Measurements from ENCODE around the gene MAPK10. TPM values are rescaled to one million over a fixed set of nuclear protein-coding genes. Genes with fewer than 3 reads are reported as not detected.

The MAPK10 gene
- total and polyA plus RNA-seq, 2 experiments from 2014 or later = 3.6 to 8.1 TPM

- no peak overlapping the region for H3K4me3 Mint-ChIP-seq
- H4K20me1 ChIP-seq (replicated peaks; ENCODE audit: insufficient read depth) = no peaks in the 10 kb centered on the region
- no peak overlapping the region for H3K27ac Mint-ChIP-seq
- no peaks in the 10 kb centered on the region; the same call in 2 of the 3 replicates for H3K9me3 Mint-ChIP-seq
- no peak overlapping the region for H3K4me2 ChIP-seq
- H3K79me2 ChIP-seq (replicated peaks; ENCODE audit: insufficient read depth) = no peaks in the 10 kb centered on the region
- no peaks in the 10 kb centered on the region for H3K36me3 Mint-ChIP-seq (ENCODE audit: low read depth)
- no peaks in the 10 kb centered on the region for H3K27me3 ChIP-seq (ENCODE audit: insufficient read depth)
- DNase-seq (ENCODE audit: low spot score) = no peak
- ATAC-seq = no peak
- no peaks in the 10 kb centered on the region for H3K36me3 ChIP-seq (ENCODE audit: insufficient read depth)
- H3K4me1 ChIP-seq (ENCODE audit: insufficient read depth) = no peaks in the 10 kb centered on the region
- peaks cover 2% of the 10 kb centered on the region; the same call in 1 of the 3 replicates for H3K4me1 Mint-ChIP-seq
- H3F3A ChIP-seq (replicated peaks; ENCODE audit: low read depth) = no peaks in the 10 kb centered on the region
- H2AFZ ChIP-seq = no peak overlapping the region
- H3K4me3 ChIP-seq = no peak overlapping the region
- H3K27me3 Mint-ChIP-seq (ENCODE audit: insufficient read depth, low read depth, poor library complexity) = no peaks in the 10 kb centered on the region
- TF ChIP-seq POLR2AphosphoS5 (IDR thresholded peaks at IDR 0.05; ENCODE audit: low read depth) = no peak
- no peak for TF ChIP-seq CREB1 (CRISPR knock-in tag; IDR thresholded peaks at IDR 0.05; ENCODE audit: low read depth)
- no peak for TF ChIP-seq JUNB (IDR thresholded peaks at IDR 0.05; ENCODE audit: unreplicated experiment)
- no peak for TF ChIP-seq EZH2phosphoT487 (IDR thresholded peaks at IDR 0.05; ENCODE audit: unreplicated experiment)
- TF ChIP-seq ZNF114 (CRISPR knock-in tag; IDR thresholded peaks at IDR 0.05) = no peak
- no peak for TF ChIP-seq ZNF462 (CRISPR knock-in tag; IDR thresholded peaks at IDR 0.05)
- TF ChIP-seq CTCF (conservative IDR thresholded peaks at IDR 0.05; ENCODE audit: low read depth in 2 of 2) = no peak
- no peak for TF ChIP-seq STAT1 (IDR thresholded peaks at IDR 0.05; ENCODE audit: unreplicated experiment)
- no peak for TF ChIP-seq ETS1 (IDR thresholded peaks at IDR 0.05)
- H3K27ac ChIP-seq (ENCODE audit: low read depth) = no peak overlapping the region
- no peaks in the 10 kb centered on the region for H3K9me2 ChIP-seq (ENCODE audit: insufficient read depth)
Measured at GRCh38 chr4:86315579-86315978, 44.3 kb downstream of the MAPK10 start.

Data from GM23338 (cell line).